COLO668 (cell line): ENCODE data around the gene TMEM63C.

Experiments
- DNase-seq: peaks from one replicate; lab custom pipeline; 2025; ENCODE audit not compliant: unreplicated experiment; lab: John Stamatoyannopoulos, UW

Gene TMEM63C, protein sequence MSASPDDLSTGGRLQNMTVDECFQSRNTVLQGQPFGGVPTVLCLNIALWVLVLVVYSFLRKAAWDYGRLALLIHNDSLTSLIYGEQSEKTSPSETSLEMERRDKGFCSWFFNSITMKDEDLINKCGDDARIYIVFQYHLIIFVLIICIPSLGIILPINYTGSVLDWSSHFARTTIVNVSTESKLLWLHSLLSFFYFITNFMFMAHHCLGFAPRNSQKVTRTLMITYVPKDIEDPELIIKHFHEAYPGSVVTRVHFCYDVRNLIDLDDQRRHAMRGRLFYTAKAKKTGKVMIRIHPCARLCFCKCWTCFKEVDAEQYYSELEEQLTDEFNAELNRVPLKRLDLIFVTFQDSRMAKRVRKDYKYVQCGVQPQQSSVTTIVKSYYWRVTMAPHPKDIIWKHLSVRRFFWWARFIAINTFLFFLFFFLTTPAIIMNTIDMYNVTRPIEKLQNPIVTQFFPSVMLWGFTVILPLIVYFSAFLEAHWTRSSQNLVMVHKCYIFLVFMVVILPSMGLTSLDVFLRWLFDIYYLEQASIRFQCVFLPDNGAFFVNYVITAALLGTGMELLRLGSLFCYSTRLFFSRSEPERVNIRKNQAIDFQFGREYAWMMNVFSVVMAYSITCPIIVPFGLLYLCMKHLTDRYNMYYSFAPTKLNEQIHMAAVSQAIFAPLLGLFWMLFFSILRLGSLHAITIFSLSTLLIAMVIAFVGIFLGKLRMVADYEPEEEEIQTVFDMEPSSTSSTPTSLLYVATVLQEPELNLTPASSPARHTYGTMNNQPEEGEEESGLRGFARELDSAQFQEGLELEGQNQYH

DNA sequence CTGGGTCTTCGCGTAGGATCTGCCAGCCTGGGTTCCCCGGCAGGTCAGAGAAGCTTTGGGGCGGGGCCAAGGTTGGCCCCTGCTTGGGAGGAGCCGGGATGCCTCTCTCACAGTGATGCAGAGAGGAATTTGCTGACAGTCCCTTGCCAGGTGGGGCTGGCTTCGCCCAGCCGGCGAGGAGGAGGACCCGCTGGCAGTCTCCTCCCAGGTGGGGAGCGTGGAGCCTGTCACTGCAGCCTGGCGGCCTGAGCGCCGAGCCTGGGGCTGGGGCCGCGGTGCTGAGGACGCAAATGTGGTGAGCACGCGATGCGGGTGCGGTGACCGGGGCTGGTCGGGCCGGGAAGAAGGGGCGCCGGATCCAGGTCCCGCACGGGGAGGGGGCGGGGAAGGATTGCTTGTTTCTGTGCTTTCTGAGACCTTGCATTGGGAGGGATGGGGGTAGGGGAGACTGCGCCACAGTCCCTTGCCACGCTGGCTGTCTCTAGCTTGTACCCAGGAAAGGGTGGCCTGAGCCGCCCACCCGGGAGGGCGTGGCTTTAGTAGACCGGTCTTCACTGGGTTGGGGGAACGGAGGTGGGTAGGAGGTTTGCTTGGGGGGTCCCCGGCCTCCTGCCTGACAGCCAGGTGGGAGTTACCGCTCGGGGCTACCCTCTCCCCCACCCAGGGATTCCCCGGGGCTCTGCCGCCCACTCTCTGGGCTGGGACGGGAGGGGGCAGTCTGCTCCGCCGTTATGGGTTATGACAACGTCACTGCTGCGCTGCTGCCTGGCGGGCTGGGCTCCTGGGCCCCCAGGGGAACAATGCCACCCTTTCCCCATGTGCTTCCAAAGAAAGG lies at the start of gene TMEM63C:
TSS of gene TMEM63C (plus strand) at position 196 of the 835 bp plus-strand sequence. CDS start 37,016 bp downstream, outside the sequence.
- peak; percentile 93 for DNase-seq

DNA sequence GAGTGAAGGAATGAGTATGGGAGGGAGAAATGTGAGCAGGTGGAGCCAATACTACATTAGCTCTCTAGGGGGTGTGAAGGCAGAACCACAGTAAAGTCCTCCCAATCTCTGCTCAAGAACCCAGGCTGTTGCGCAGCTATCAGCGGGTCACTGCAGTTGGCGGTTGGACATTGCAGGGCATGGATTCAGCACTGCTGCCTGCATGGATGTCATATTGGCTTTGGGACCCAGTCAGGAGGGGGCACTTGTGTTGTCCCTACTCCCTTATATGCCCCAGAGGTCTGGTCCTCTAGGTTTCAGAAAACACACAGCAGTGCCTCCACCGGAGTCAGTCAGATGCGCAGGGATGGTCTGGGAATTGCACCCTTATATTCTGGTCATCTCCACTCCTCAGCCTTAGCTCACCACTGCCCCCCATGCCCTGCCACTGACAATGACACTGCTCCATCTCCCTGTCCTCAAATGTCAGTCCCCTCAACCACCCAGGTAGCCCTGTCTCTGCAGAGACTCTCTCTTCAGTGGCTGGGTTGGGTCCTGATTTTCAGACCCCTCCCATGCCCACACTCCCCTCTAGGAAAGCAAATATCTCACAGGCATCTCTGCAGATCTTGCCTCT lies 49.6 kb upstream of the TMEM63C start:
- DNase-seq = no peak

DNA sequence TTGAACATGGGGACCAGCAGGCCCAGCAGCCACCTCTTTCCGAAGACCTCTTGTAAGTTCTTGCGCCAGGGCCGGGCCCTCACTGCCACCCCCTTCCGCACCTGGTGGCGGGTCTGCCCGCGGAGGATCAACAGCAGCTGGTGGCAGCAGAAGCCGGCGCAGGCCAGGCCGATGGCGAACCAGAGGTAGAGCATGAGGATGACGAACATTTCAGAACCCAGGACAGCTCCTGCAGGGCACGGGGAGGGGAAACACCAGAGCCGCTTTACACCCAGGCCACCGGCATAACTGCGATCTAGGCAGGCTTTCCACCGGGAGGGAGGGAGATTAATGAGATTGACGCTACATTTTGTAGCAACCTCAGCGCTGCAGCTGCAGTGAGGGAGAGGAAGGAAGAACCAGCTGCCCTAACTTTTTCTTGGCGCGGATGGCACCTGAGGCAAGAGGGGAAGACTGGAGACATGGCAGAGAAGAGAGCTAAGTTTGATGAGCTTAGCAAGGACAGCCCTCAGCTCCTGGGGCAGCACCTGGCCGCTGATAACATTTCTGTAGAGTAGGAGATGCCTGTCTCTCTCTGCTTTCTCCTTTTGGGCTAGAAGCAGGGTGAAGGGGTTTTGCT lies 47.8 kb upstream of the TMEM63C start:
- DNase-seq = no peak

DNA sequence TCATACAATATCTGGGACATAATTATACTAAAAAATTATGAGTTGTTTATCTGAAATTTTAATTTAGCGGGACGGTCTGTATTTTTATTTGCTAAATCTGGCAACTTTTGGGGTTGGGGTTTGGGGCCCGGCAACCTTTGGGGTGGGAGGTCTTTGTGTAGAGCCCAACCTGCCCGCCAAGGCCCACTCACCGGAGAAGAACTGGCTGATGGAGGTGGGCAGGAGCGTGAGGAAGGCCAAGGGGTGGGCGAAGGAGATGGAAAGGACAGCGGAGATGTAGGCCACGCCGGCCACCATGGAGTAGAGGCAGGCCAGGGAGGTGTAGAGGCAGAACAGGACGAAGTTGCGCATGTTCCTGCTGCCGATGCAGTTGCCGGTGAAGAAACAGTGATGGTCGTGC lies 42.6 kb upstream of the TMEM63C start:
- DNase-seq = no peak

DNA sequence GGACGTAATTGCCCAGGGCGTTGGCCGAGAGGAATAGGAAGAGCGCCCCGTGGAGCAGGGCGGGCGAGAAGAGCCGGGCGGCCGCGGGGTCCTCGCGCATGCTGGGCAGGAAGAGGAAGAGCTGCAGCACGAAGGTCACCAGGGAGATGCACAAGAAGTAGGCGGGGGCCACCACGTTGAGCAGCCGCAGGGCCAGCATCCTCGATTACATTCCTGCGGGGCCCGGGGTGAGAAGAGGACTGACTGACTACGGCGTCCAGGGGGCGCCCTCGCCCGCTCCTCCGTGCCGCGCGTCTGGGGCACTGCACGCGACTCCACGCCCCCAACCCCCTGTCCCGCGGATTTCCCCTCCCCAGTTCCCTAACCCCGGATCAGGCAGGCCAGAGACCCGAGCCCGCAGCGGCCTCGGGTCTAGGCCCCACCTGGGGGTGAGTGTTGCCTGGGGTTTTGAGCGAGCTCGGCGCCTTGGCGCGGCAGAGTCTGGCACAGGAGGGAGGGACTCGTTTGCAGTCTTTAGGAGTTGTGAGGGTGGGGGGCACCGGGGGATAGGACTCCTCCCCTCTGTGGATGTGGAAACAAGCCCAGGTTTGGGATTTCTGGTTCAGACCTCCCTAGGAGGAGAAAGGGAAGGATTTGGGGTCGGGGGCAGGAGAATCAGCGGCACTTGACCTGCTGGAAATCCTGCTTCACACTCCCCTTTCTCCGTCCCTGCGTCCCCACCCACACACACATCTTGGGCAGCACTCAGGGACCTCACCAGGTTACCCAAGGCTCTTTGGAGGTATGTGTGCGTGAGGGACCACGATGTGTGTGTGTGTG lies 41.8 kb upstream of the TMEM63C start:
- DNase-seq = peak; percentile 82

DNA sequence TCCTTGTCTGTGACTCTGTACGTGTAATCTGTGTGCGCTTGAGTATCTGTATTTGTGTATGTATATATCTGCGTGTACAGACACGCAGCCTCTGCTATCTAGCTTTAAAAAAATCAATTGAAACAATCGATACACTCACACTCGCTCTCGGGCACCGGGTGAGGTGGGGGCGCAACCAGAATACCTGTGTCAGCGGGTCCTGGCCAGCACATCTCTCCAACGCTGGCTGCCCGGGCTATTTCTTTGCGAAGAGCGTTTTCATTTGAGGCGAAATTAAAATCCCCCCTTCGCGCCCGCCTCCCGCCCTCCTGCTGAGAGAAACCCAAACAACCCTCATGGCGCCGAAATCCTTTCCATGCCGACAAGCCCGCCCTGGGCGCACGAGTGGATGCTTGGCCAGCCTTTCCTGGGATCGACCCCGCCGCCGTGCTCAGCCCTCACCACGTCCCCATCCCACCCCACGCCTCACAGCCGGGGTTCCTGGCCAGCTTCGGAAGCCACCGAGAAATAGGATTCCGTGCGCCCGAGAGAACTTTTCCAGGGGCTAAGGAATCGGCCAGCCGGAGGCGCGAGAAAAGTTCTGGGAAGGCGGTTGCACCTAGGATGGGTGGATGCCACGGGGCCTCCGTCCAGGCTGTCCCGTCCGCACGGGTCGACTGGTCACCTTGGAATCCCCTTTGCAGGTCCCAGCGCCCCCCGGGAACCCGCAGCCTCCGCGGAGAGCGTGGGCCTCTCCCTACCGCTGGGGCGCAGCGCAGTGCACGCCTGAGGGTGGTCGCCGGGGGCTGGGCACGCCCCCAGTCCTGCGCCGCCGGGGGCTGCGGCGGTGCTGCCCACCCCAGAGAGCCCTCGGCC lies 41.0 kb upstream of the TMEM63C start:
- peak; percentile 49 for DNase-seq

DNA sequence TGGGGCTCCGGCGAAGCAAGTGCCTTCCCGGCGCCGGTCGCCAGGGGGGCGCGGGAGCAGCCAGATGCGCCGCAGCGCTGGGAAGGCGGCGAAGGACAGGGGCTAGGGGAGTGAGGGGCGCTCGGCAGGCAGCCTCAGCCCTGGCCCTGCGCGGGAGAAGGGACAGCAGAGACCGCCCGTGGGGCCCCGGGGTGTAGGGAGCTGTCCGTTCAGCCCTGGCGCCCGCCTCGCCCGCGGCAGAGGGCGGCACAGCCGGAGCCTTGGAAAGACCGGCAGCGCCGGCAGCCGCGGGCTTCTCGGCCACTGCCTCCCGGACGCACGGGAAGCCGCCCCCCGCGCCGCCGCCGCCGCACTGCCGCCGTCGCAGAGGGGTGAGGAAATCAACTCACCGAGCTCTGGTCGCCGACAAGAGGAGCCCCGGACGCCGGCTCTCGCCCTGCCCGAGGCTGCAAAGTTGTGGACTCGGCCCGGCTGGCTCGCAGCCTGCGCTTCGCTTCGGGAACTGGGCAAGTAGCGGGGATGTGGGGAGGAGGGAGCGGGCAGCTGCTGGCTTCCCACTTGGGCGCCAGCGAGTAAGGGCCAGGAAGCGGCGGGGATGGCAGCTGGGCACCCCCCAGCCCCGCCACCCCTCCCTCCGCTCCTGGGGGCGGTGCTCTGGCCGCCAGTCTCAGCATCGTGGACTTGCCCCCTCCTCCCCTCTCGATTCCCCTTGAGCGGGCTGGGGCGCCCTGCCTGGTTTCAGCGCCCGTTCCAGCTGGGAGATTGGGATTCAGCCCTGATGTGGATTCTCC lies 40.2 kb upstream of the TMEM63C start, which contains the start of gene ZDHHC22:
TSS of gene ZDHHC22 (minus strand) at position 578 of the 791 bp plus-strand sequence. CDS start 2,053 bp downstream, outside the sequence.
- peak; percentile 78 for DNase-seq

DNA sequence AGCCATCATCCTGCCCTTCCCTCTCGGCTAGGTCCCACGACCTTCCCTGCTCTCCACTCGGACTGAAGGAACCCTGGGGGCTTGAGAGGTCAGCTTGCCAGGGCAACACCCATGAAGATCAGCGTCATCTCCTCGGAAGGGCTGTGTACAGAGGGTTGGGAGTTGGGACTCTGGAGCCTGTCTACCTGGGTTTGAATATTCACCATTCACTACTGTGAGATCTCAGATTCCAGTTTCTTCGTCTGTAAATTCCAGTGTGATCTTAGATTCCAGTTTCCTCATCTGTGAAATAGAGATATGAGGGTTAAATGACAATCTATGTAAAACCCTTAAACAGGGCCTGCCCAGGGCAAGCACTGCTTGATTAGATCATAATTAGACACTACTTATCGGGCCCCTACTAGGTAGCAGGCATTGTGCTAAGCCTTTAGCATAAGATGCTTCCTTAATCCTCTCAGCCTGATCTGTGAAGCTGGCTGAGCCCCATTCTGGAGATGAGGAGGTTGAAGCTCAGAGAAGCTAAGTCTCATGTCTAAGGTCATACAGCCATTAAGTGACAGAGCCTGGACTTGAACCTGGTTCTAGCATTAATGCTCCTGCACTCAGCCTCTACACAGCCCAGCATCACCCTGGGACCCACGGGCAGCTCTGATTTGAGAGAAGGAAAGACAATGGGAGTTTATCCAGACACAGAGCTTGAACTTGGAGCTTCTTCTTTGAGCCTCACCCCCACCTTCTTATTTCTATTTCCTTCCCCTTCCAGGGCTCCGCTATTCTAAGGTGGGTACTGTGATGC lies 39.4 kb upstream of the TMEM63C start:
- DNase-seq = no peak

DNA sequence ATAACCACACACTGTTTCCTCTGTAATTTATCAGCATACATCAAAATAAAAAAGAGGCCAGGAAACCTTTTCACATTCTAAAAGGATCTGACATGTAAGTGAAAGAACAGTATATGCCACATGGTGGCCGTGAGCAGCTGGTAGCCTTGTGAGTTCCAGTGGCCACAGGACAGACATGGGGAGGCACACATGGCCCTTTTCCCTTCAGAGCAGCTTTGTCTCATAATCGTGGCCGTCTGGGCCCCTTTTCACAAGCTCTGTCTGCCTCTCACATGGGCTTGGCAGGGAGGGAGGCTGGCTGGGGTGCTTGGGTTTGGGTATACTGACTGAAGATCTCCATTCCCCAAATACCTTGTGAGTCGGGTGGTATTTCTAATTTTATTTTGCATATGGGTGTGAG lies 38.5 kb upstream of the TMEM63C start:
- DNase-seq = no peak

DNA sequence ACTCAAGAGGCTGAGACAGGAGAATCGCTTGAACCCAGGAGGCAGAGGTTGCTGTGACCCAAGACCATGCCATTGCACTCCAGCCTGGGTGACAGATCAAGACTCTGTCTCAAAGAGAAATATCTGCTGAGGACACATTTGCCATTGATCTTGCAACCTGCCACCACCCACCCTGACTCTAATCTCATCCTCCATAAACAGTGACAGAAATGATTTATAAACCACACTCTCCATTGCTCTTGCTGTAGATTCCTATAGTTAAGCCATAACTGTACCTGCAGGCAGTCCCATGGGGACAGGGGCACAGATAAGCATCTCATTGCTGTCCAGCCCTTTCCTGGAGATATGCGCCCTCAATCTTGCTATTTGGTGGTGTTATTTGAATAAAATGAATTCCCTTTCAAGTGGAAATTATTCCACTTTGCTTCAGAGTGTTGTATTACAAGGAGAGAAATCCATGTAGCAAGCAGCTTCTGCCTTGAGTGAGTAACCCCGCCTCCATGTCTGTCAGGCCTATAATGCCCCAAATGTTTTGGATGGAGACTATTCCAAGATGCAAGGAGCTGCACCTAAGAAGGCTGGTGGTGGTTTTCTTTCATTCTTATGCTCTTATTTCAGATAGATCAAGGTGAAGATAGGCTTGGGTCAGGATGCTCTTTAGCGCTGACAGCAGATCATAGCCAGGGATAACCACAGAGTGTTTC lies 37.0 kb upstream of the TMEM63C start:
- no peak for DNase-seq

DNA sequence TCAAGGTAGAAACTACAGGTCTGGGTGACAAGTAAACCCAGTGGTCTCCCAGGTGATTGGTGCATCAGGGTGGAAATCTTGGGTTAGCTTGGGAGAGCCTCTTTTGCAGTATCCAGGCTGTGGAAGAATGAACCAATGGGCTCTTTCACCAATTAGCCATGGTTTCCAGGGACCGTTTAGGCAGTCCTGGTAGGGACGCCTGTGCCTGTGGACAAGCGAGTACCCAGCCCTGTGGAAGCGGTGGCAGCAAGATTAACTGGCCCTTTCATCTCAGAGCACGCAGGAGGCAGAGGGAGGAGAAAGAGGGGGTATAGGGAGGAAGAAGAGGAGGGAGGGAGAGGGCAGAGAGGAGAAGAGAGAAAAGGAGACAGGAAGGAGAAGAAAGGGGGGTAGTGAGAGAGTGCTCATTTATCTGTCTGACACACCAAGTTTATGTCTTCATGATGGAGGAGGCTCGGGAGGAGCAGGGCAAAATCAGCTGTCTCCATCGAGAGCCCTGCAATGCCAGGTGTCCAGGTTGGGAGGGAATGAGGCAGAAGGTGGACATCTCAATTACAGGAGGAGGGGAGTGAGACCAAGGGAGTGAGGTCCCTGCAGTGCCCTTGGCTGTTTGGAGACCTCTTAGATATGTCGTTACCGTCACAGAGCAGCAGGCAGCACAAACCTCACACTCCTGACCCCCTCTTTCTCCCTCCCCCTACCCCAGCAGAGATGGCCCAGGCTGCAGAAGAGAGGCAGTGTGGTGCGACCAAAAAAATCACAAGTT lies 35.4 kb upstream of the TMEM63C start:
- no peak for DNase-seq

DNA sequence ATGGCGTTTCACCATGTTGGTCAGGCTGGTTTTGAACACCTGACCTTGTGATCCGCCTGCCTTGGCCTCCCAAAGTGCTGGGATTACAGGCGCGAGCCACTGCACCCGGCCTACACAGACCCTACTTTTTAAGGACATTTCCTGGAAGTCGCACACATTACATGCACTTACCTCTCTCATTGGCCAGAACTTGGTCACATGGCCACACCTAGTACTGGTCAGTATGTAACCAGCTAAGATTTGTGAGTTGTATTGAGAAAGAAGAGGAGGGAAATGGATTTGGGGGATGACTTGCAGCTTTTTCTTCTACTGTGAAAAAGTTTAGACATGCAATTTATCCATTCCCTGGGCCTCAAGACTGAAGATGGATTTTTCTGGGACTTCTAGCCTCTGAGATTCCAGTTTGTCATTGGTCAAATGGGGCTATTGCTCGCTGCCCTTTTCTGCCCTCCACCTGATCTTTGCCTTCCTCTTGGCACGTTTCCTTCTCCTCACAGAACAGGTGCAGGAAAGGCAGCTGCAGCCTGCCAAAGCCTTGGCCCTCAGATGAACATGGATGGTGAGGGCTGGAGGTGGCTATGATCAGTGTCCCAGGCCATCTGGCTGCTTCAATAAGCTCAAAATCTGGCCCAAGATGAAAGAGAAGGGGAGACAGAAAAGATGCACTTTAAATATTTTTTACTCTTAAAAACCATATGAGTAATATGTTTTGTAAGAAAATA lies 32.9 kb upstream of the TMEM63C start:
- DNase-seq = peak; percentile 26

DNA sequence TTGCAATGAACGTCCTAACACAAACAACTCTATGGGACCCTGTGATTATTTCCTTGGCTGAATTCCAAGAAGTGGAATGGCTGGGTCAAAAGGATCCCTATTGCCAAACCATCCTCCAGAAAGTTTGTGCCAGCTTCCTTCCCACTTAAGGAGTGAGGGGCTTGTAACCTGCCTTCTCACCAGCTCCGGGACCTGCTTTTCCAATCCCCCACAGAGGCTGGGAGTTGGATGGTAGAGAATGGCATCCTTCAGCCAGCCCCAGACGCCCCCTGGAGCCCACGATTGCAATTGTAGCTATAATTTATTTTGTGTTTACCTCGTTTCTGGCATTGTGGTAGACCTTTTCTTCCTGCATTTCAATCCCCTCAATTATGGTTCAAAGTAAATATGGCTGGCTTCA lies 30.4 kb upstream of the TMEM63C start:
- DNase-seq = no peak

DNA sequence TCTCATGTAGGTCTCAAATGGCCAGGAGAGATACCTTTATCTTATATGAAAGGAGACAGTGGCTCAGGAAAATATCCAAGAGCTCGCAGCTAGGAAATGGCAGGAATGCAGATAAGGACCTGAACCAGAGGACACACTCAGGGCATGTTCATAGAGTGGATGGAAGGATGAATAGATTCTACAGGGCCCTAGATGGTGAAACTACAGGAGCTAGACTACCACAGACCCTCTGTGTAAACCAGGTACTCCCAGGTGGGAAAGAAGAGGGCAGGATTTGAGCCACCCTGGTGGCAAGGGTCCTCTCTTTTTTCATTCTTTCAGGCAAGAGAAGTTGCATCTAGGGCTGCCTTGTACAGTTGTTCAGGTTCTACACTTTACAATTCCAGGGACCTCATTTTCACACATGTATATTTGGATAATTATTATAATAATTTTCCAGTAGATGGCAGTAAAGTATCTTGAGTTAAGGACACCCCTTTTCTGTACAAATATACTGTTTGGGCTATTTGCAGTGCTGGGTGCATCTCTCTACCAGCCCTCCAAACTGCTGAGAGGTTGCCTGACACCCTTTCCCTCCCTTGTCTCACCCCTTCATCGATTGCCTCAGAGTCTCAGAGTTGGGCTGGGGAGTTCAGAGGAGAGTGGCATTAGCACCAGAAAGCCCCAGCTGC lies 29.5 kb upstream of the TMEM63C start:
- no peak for DNase-seq
